ENCODE data around the gene HOXC9. TPM values are rescaled to one million over a fixed set of nuclear protein-coding genes. Genes with fewer than 3 reads are reported as not detected.

Gene HOXC9
- total RNA-seq = not detected in 2 replicates

GRCh38 chr12:54000116-54001114 is at the start of gene HOXC9:
Gene HOXC9 (plus strand): TSS chr12:54000161. CDS start chr12:54000189, 28 bp downstream.

GRCh38 chr12:53954694-53955035 is 45.3 kb upstream of the HOXC9 start, which contains the start of gene HOXC12:
Gene HOXC12 (plus strand): TSS chr12:53954903. CDS start chr12:53954930, 27 bp downstream.

GRCh38 chr12:53972722-53973235 is 27.2 kb upstream of the HOXC9 start, which contains the start of gene HOXC11:
Gene HOXC11 (plus strand): TSS chr12:53973126. CDS start chr12:53973242, 116 bp downstream.

GRCh38 chr12:53974084-53975063 is 25.6 kb upstream of the HOXC9 start, which contains the start of gene HOTAIR:
Gene HOTAIR (minus strand): TSS chr12:53974954.

GRCh38 chr12:53984901-53985691 is 14.9 kb upstream of the HOXC9 start, which contains the start of gene HOXC10:
Gene HOXC10 (plus strand): TSS chr12:53985146. CDS start chr12:53985260, 114 bp downstream.

GRCh38 chr12:54028314-54029201 is 28.6 kb downstream of the HOXC9 start, which contains the start of gene HOXC6:
Gene HOXC6 (plus strand): TSS chr12:54028440. CDS start chr12:54028522, 82 bp downstream.

GRCh38 chr12:54032627-54033100 is 32.7 kb downstream of the HOXC9 start, which contains the start of gene HOXC5:
Gene HOXC5 (plus strand): TSS chr12:54033050. CDS start chr12:54033123, 73 bp downstream.

Other genes with a start within 250 kb of the HOXC9 start
- not detected in 2 replicates for gene CISTR, start 248.2 kb upstream of the HOXC9 start, total RNA-seq
- not detected in 2 replicates for gene HOXC13, start 61.3 kb upstream of the HOXC9 start, total RNA-seq
- not detected in 2 replicates for gene HOXC12, start 45.3 kb upstream of the HOXC9 start, total RNA-seq
- gene HOXC11, start 27.0 kb upstream of the HOXC9 start, total RNA-seq = not detected in 2 replicates
- not detected in 2 replicates for gene HOTAIR, start 25.2 kb upstream of the HOXC9 start, total RNA-seq
- gene HOXC10, start 15.0 kb upstream of the HOXC9 start, total RNA-seq = not detected in 2 replicates
- not detected in 2 replicates for gene HOXC8, start 8.8 kb downstream of the HOXC9 start, total RNA-seq
- not detected in 2 replicates for gene HOXC6, start 28.3 kb downstream of the HOXC9 start, total RNA-seq
- gene HOXC5, start 32.9 kb downstream of the HOXC9 start, total RNA-seq = not detected in 2 replicates
- not detected in 2 replicates for gene HOXC4, start 53.7 kb downstream of the HOXC9 start, total RNA-seq
- 28.6 and 30.8 TPM in 2 replicates for gene SMUG1, start 188.8 kb downstream of the HOXC9 start, total RNA-seq